Transverse colon (tissue), 4 donors: ENCODE data around the gene BTBD2. TPM values are rescaled to one million over a fixed set of nuclear protein-coding genes. Genes with fewer than 3 reads are reported as not detected.

ENCODE experiments used
- DNase-seq: peaks from one replicate; pipeline ENCODE4 v3.0.0-alpha.2; 2019
- H3K27ac ChIP-seq, 4 donors: fragments of 200-600 bp; sonication (generic); 2 replicates each; pipeline ENCODE4 v1.5.1; 2016 to 2018; ENCODE audit warnings: inconsistent platforms in 4 of 4
- H3K27me3 ChIP-seq: fragments of 200-600 bp; sonication (generic); 2 replicates; pipeline ENCODE4 v1.5.1; 2017; ENCODE audit warnings: inconsistent platforms
- H3K36me3 ChIP-seq, 4 donors: fragments of 200-600 bp; sonication (generic); 2 replicates each; pipeline ENCODE4 v1.5.1; 2017 to 2019; ENCODE audit warnings: inconsistent platforms in 4 of 4
- H3K4me1 ChIP-seq, 4 donors: fragments of 200-600 bp; sonication (generic); 2 replicates each; pipeline ENCODE4 v1.5.1; 2017 to 2020; ENCODE audit warnings: inconsistent platforms in 4 of 4
- H3K4me3 ChIP-seq, 4 donors: fragments of 200-600 bp; sonication (generic); 1 replicate in 1 of 4; 2 replicates in 3 of 4; pipeline versions ENCODE4 v1.5.1 to v1.6.1; 2017 to 2019; ENCODE audit warnings: inconsistent platforms in 4 of 4
- H3K9me3 ChIP-seq, 2 donors: fragments of 200-600 bp; sonication (generic); 2 replicates each; pipeline ENCODE4 v1.5.1; 2017 to 2019; ENCODE audit warnings: inconsistent platforms in 2 of 2
- EP300 ChIP-seq: sonication (generic); formaldehyde crosslinking; IDR thresholded peaks from one replicate; pipeline ENCODE4 v1.6.1; 2017; ENCODE audit warnings: antibody characterized with exemption, low read depth
- POLR2A ChIP-seq: fragments of 450-650 bp; IDR thresholded peaks from one replicate; pipeline ENCODE4 v1.6.1; 2016; ENCODE audit warnings: antibody characterized with exemption, mild to moderate bottlenecking, moderate library complexity
- POLR2AphosphoS5 ChIP-seq, 3 donors: sonication (generic); formaldehyde crosslinking; IDR thresholded peaks; one replicate each; pipeline ENCODE4 v1.6.1; 2016; ENCODE audit warnings: antibody characterized with exemption in 3 of 3
- WGBS, 2 donors: methylation state at CpG; one replicate each; pipeline ENCODE4 v1.1.5; 2018; ENCODE audit warnings: low coverage in 1 of 2; 5-methylcytosine and 5-hydroxymethylcytosine counted together
- in situ Hi-C, 4 donors: fragments of 200-750 bp; cut with MboI; loops; one replicate each; pipeline versions ENCODE4 v1.15.0 to v1.15.1; 2017; ENCODE audit warnings: low sequenced_read_pairs in 3 of 4, low pct_ligation_motif_present in 1 of 4, low pct_unique_long_range_greater_than_20kb in 1 of 4
- intact Hi-C: fragments of 100-400 bp; cut with DNase I; formaldehyde crosslinking; loops from one replicate; pipeline ENCODE4 v1.15.1; 2023; ENCODE audit warnings: low total_unique reads
- total RNA-seq, 4 donors: library from RNA; depleted of rRNA; stranded (reverse); fragments of >200 nt; gene quantifications; one replicate each; pipeline ENCODE4 v1.1.0, GENCODE V29; 2016
- TF ChIP-seq, protein P1 (sequence below), 5 experiments: fragments of 200-600 bp in 3 of 5; fragments of 450-650 bp in 2 of 5; sonication (generic) in 3 of 5; IDR thresholded peaks; 1 replicate in 2 of 5; 2 replicates in 3 of 5; pipeline ENCODE4 v1.5.1; 2016 to 2017; ENCODE audit warnings: antibody characterized with exemption in 5 of 5, inconsistent platforms in 3 of 5, mild to moderate bottlenecking in 2 of 5, moderate library complexity in 1 of 5

BTBD2 gene
- total RNA-seq, 4 donors from 2014 or later, result 66.7 to 88.6 (median 84.4) TPM

DNA sequence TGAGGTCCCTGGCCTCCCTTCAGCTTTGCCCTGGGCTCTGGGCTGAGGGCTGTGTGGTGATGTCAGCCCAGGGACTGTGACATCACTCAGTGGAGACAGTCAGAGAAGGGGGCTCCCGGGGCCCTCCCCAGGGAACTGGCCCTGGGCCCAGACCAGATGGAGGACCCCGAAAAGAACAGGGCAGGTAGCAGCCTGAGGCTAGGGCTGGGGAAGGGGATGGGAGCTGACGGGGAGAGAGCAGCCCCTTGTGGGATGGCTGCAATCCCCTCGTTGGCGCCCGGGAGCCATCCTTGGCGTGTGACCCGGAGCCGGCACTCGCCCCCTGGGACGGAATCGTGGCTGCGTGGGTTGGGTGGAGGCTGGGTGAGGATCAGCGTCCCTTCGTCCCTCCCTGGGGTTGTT lies 61.0 kb downstream of the BTBD2 start:
- TF ChIP-seq, protein P1, sequence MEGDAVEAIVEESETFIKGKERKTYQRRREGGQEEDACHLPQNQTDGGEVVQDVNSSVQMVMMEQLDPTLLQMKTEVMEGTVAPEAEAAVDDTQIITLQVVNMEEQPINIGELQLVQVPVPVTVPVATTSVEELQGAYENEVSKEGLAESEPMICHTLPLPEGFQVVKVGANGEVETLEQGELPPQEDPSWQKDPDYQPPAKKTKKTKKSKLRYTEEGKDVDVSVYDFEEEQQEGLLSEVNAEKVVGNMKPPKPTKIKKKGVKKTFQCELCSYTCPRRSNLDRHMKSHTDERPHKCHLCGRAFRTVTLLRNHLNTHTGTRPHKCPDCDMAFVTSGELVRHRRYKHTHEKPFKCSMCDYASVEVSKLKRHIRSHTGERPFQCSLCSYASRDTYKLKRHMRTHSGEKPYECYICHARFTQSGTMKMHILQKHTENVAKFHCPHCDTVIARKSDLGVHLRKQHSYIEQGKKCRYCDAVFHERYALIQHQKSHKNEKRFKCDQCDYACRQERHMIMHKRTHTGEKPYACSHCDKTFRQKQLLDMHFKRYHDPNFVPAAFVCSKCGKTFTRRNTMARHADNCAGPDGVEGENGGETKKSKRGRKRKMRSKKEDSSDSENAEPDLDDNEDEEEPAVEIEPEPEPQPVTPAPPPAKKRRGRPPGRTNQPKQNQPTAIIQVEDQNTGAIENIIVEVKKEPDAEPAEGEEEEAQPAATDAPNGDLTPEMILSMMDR (IDR thresholded peaks at IDR 0.05), result no peak
- TF ChIP-seq POLR2A (no peak), POLR2AphosphoS5 (IDR thresholded peaks at IDR 0.05) (no peak), EP300 (no peak)
- DNase-seq, result no peak
- no peaks in the 10 kb centered on the region for H3K9me3 ChIP-seq
- no peak overlapping the region for H3K4me3 ChIP-seq
- intact Hi-C loops, result no loop called here
- no peaks in the 10 kb centered on the region for H3K27me3 ChIP-seq
- in situ Hi-C loops, result no loop called here
- no peaks in the 10 kb centered on the region for H3K36me3 ChIP-seq
- 94% methylated on average over 15 of the region's 15 CpGs; no CpG with 5 or more reads in 1 of the 2 donors for WGBS, 2 donors
- no peak overlapping the region for H3K27ac ChIP-seq
- H3K4me1 ChIP-seq, result peaks cover 0 to 5% (median 0%) of the 10 kb centered on the region in 4 donors

DNA sequence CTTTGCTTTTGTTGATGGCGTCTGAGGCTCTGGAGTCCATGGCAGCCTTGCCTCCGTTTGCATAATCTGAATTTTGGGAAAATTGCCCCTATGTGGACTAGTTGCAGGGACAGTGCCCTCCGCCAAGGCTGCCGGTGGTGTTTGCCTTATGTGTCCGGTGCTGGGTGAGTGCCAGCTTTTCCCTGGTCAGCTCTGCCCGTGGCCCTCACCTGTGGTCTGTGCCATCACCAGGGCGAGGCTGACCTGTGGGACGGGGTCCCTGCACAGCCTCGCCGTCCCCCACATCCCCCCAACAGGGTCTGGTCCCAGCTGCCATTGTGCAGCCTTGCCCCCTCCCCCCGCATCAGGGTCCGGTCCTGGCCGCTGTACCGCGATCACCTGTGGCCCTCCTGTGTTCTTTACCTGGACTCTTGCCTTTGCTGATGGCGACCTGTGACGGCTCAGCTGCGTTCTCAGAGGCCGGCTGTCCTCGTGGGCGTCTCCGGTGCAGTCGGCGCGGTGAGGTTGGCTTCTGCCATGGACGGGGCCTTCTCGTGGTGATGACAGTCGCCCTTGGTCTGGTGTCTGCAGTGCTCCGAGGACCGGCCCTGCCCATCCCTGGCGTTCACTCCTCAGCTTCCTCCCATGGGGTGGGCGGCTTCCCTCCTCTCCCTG lies 61.9 kb downstream of the BTBD2 start:
- intact Hi-C loops (no loop called here), in situ Hi-C loops (no loop called here)

DNA sequence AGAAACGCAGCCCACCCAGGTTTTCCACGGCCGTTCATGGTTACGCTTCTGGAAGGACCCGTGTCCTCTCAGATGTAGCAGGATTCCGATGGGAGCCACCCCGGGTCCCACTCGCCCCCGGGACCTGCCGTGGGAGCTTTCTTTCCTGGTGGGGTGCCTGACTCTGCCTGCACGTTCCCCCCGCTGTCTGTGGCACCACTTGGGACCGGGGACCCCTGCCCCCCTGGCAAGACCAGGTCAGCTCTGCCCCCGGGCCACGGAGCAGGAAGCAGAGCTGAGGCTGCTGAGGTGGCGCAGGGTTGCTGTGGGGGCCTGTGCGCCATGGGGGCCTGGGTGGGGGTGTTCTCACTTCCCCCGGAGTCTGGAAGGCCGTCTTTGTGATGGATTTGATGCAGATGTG lies 62.5 kb downstream of the BTBD2 start:
- DNase-seq, result no peak
- H3K36me3 ChIP-seq, result no peaks in the 10 kb centered on the region
- no peaks in the 10 kb centered on the region for H3K9me3 ChIP-seq
- H3K27ac ChIP-seq, result no peak overlapping the region
- no peaks in the 10 kb centered on the region for H3K27me3 ChIP-seq
- peaks cover 0 to 5% (median 0%) of the 10 kb centered on the region in 4 donors for H3K4me1 ChIP-seq
- 95 to 96% methylated on average over 4 to 19 of the region's 19 CpGs for WGBS, 2 donors
- intact Hi-C loops, result no loop called here
- in situ Hi-C loops, result no loop called here
- no peak for TF ChIP-seq EP300
- TF ChIP-seq POLR2AphosphoS5 (IDR thresholded peaks at IDR 0.05), result no peak
- TF ChIP-seq, protein P1 (IDR thresholded peaks at IDR 0.05), result no peak
- TF ChIP-seq POLR2A, result no peak
- no peak overlapping the region for H3K4me3 ChIP-seq

More for the DNA sequence above, 61.9 kb downstream of the BTBD2 start:
- Histone ChIP-seq H3K36me3 (no peaks in the 10 kb centered on the region), H3K9me3 (no peaks in the 10 kb centered on the region), H3K4me3 (no peak overlapping the region), H3K27ac (no peak overlapping the region), H3K4me1 (peaks cover 0 to 5% (median 0%) of the 10 kb centered on the region in 4 donors), H3K27me3 (no peaks in the 10 kb centered on the region)
- TF ChIP-seq POLR2AphosphoS5 (IDR thresholded peaks at IDR 0.05), result no peak
- TF ChIP-seq, protein P1 (IDR thresholded peaks at IDR 0.05), result no peak
- WGBS, 2 donors, result 89% methylated on average over 32 of the region's 32 CpGs; no CpG with 5 or more reads in 1 of the 2 donors
- no peak for DNase-seq

DNA sequence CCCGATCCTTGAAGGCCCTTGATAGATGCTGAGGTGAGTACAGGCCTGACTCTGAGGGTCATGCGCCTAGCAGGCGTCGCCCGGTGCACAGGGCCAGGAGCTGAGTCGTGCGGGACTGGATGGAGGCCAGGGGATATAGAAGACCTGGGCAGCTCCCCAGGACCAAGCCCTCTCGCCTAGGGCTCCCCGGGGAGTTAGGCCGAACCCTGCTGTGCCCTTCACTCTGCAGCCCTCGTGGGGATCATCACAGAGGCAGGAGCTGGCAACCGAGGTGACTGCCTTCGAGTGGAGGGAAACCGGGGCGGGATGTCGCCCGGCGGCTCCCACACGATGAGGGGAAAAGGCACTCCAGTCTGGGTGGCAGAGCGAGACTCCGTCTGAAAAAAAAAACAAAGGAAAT lies 62.9 kb downstream of the BTBD2 start:
- intact Hi-C loops (no loop called here), in situ Hi-C loops (no loop called here)
- WGBS, 2 donors, result 78 to 91% methylated on average over 3 to 21 of the region's 21 CpGs
- DNase-seq, result no peak
- Histone ChIP-seq H3K4me3 (no peak overlapping the region), H3K27ac (no peak overlapping the region), H3K4me1 (peaks cover 0 to 5% (median 0%) of the 10 kb centered on the region in 4 donors), H3K9me3 (no peaks in the 10 kb centered on the region), H3K36me3 (no peaks in the 10 kb centered on the region), H3K27me3 (no peaks in the 10 kb centered on the region)
- no peak for TF ChIP-seq POLR2A
- TF ChIP-seq, protein P1 (IDR thresholded peaks at IDR 0.05), result no peak
- no peak for TF ChIP-seq POLR2AphosphoS5 (IDR thresholded peaks at IDR 0.05)
- TF ChIP-seq EP300, result no peak
